Measurements from ENCODE around the gene INPP5A. TPM values are rescaled to one million over a fixed set of nuclear protein-coding genes. Genes with fewer than 3 reads are reported as not detected.

Gene INPP5A
- total and polyA plus RNA-seq, 7 donors, result 15.1 to 48.8 (median 40.9) TPM

DNA sequence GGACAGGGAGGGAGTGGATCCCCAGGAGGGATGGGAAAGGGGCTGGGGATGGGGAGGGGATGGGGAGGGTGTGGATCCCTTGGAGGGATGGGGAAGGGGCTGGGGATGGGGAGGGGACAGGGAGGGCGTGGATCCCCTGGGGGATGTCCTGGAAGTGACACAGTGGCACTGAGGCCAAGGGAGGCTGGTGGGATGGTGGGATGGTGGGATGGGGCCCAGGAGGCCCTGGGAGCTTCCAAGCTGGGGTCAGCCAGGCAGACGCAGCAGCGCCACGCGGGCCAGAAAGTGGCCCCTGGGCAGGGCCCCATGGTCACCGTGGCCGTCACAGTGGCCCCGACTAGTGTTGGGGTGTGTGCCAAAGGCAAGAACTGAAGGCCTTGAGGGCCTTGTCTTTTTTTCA, 67.8 kb downstream of the INPP5A start:
- 85 to 91% (median 85%) methylated on average over 8 of the region's 8 CpGs for WGBS, 3 donors
- no peak overlapping the region for H3K27ac ChIP-seq
- peaks cover 14% of the 10 kb centered on the region for H3K4me1 ChIP-seq
- no peak for ATAC-seq
- TF ChIP-seq CTCF (IDR thresholded peaks at IDR 0.05), result no peak
- H3K27me3 ChIP-seq (ENCODE audit: insufficient read depth in 3 of 3, low read length in 2 of 3), result no peaks in the 10 kb centered on the region
- intact Hi-C loops (cut with DNase I), result no loop called here
- no peaks in the 10 kb centered on the region for H3K36me3 ChIP-seq (ENCODE audit: insufficient read depth in 1 of 2, low read depth in 1 of 2)
- H3K9me3 ChIP-seq, result no peaks in the 10 kb centered on the region
- H3K4me3 ChIP-seq, result no peak overlapping the region
- DNase-seq, result no peak

GRCh38 chr10:132606031-132606491, 68.5 kb downstream of the INPP5A start:
- no peak for TF ChIP-seq CTCF (IDR thresholded peaks at IDR 0.05)
- DNase-seq (no peak), ATAC-seq (peak in 1 of 4 donors; percentile 18)
- no peaks in the 10 kb centered on the region for H3K27me3 ChIP-seq (ENCODE audit: insufficient read depth in 3 of 3, low read length in 2 of 3)
- no peaks in the 10 kb centered on the region for H3K9me3 ChIP-seq
- H3K36me3 ChIP-seq (ENCODE audit: insufficient read depth in 1 of 2, low read depth in 1 of 2), result no peaks in the 10 kb centered on the region
- intact Hi-C loops (cut with DNase I), result no loop called here
- H3K4me3 ChIP-seq, result no peak overlapping the region
- WGBS, 3 donors, result 83 to 88% (median 84%) methylated on average over 13 to 28 of the region's 28 CpGs
- H3K4me1 ChIP-seq, result peaks cover 14% of the 10 kb centered on the region
- no peak overlapping the region for H3K27ac ChIP-seq

DNA sequence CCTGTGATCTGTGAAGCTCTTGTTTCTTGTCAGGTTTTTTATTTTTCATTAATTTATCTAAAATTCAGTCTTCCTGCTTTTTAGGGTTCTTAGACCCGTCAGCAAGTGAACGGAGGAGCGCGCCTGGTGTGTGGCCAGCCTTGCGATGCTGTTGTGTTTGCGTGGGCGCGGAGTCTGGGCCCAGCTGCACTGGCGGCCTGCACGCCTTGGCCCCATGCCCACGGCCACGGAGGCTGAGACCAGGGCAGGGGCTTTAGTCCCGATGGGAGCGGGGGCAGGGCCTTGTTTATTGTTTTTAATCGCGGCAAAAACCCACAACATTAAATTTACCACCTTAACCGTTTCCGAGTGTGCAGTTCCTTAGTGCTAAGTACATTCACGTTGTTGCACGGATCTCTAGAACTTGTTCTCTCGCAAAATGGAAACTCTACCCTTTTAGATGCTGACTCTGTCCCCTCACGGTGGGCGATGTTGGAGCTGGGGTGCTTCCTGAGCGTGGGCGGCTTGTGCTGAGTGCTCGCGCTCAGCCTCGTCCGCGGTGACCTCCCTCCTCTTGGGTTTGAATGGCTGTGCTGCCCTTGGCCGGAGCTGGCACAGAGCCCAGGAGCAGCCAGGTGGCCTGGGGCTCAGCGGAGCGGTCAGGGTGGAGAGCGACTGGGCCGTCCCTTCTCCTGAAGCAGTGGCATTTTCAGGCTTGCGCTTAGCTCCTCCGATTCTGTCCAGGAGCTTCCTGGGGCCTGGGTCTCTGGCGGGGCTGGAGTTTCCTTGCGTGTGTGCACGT, 69.1 kb downstream of the INPP5A start:
- peak; percentile 76 to 83 for DNase-seq
- no peak for TF ChIP-seq CTCF (IDR thresholded peaks at IDR 0.05)
- H3K36me3 ChIP-seq (ENCODE audit: insufficient read depth in 1 of 2, low read depth in 1 of 2), result no peaks in the 10 kb centered on the region
- WGBS, 3 donors, result 28 to 33% (median 28%) methylated on average over 40 of the region's 40 CpGs
- H3K4me1 ChIP-seq, result peaks cover 14% of the 10 kb centered on the region
- intact Hi-C loops (cut with DNase I), result no loop called here
- H3K9me3 ChIP-seq, result no peaks in the 10 kb centered on the region
- no peaks in the 10 kb centered on the region for H3K27me3 ChIP-seq (ENCODE audit: insufficient read depth in 3 of 3, low read length in 2 of 3)
- no peak overlapping the region for H3K27ac ChIP-seq
- ATAC-seq, result peak; percentile 84 to 93 (median 92)
- H3K4me3 ChIP-seq, result peak overlapping the region; percentile 35

- ATAC-seq (peak in 1 of 4 donors; percentile 2), DNase-seq (no peak)
- no peak overlapping the region for H3K4me3 ChIP-seq
- no peaks in the 10 kb centered on the region for H3K9me3 ChIP-seq
- no peak for TF ChIP-seq CTCF (IDR thresholded peaks at IDR 0.05)
- H3K4me1 ChIP-seq, result peaks cover 16% of the 10 kb centered on the region
- no peak overlapping the region for H3K27ac ChIP-seq
- no peaks in the 10 kb centered on the region for H3K36me3 ChIP-seq (ENCODE audit: insufficient read depth in 1 of 2, low read depth in 1 of 2)
- no peaks in the 10 kb centered on the region for H3K27me3 ChIP-seq (ENCODE audit: insufficient read depth in 3 of 3, low read length in 2 of 3)
- 89 to 93% (median 92%) methylated on average over 20 of the region's 20 CpGs for WGBS, 3 donors
- intact Hi-C loops (cut with DNase I), result no loop called here
Measured at GRCh38 chr10:132607491-132607890, 69.9 kb downstream of the INPP5A start.
